Osteocyte (in vitro differentiated cells): ENCODE data around the gene TPCN1. TPM values are rescaled to one million over a fixed set of nuclear protein-coding genes. Genes with fewer than 3 reads are reported as not detected.

ENCODE experiments used
- DNase-seq: peaks from one replicate; pipeline ENCODE4 v3.0.0; 2021; ENCODE audit warnings: mixed read lengths; ENCODE audit not compliant: unreplicated experiment; ENCODE audit errors: extremely low spot score
- H3K27ac Mint-ChIP-seq: one replicate; pipeline ENCODE4 v1.8.0; 2021; ENCODE audit warnings: mild to moderate bottlenecking, mixed read lengths; ENCODE audit not compliant: unreplicated experiment
- H3K27me3 Mint-ChIP-seq: one replicate; pipeline ENCODE4 v1.8.0; 2021; ENCODE audit warnings: mixed read lengths; ENCODE audit not compliant: unreplicated experiment
- H3K36me3 Mint-ChIP-seq: one replicate; pipeline ENCODE4 v1.8.0; 2021; ENCODE audit warnings: mixed read lengths; ENCODE audit not compliant: unreplicated experiment
- H3K4me1 Mint-ChIP-seq: one replicate; pipeline ENCODE4 v1.8.0; 2021; ENCODE audit warnings: mixed read lengths; ENCODE audit not compliant: unreplicated experiment
- H3K4me3 Mint-ChIP-seq: one replicate; pipeline ENCODE4 v1.8.0; 2021; ENCODE audit warnings: mild to moderate bottlenecking, moderate library complexity, mixed read lengths; ENCODE audit not compliant: unreplicated experiment
- H3K9me3 Mint-ChIP-seq: one replicate; pipeline ENCODE4 v1.8.0; 2021; ENCODE audit warnings: mixed read lengths; ENCODE audit not compliant: unreplicated experiment
- CTCF ChIP-seq: fragments of 200-600 bp; sonication (generic); IDR thresholded peaks from 2 replicates; pipeline ENCODE4 v1.5.0; 2021; ENCODE audit warnings: antibody characterized with exemption, mild to moderate bottlenecking, moderate library complexity
- total RNA-seq: library from RNA; stranded (reverse); gene quantifications from 2 replicates; pipeline ENCODE4 v1.2.1, GENCODE V29; 2021

Gene TPCN1
- total RNA-seq, 1 donor from 2014 or later: 80.6 TPM

DNA sequence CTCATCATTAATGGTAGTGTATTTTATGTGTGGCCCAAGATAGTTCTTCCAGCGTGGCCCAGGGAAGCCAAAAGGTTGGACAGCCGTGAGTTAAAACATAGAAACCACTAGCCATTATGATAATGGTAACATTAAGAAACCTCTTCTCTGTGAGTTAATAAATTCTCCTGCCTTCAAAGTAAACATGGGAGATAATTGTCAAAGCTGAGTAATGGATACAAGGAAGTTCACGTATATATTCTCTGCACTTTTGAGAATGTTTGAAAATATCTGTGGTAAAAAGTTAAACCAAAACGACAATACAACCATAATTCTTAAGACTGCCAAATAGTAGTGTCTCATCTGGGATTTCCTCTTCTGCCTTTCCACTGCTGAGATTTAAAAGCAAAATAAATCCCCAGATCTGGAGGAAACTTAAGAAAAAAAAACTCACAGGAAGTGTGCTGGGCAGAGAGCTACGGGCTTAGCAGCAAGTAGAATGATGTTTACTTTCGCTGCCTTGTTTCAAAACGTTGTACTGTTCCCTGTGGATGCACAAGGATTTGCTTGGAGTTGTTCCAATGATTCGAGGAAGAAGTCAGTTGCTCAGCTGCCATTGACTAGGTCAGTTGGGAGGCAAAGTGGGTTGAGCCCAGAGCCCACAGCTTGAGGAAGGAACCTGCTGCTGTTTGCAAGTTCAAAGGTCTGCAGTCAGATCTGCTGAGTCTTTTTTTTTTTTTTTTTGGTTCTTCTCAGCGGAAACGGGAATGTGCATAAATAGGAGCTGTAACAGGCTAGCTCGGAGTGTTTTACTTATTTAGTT lies 1.7 kb downstream of the TPCN1 start:
- no peak for TF ChIP-seq CTCF

DNA sequence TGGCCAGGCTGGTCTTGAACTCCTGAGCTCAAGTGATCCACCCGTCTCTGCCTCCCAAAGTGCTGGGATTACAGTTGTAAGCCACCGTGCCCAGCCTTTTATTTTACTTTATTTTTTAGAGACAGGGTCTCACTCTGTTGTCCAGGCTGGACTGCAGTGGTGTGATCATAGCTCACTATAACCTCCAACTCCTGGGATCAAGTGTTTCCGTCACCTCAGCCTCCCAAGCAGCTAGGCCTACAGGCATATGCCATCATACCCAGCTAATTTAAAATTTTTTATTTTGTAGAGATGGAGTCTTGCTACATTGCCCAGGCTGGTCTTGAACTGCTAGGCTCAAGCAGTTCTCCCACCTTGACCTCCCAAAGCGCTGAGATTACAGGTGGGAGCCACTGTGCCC lies 3.7 kb downstream of the TPCN1 start:
- H3K27ac Mint-ChIP-seq: no peak overlapping the region
- no peaks in the 10 kb centered on the region for H3K9me3 Mint-ChIP-seq
- H3K27me3 Mint-ChIP-seq: no peaks in the 10 kb centered on the region
- peaks cover 12% of the 10 kb centered on the region for H3K36me3 Mint-ChIP-seq
- H3K4me1 Mint-ChIP-seq: peaks cover 29% of the 10 kb centered on the region
- H3K4me3 Mint-ChIP-seq: no peak overlapping the region
- no peak for DNase-seq
- no peak for TF ChIP-seq CTCF

More for the DNA sequence above, 1.7 kb downstream of the TPCN1 start:
- Mint-ChIP-seq H3K36me3 (peaks cover 8% of the 10 kb centered on the region), H3K4me1 (peaks cover 29% of the 10 kb centered on the region), H3K4me3 (peak overlapping the region; percentile 77), H3K27me3 (no peaks in the 10 kb centered on the region), H3K27ac (peak overlapping the region; percentile 94), H3K9me3 (no peaks in the 10 kb centered on the region)
- no peak for DNase-seq

DNA sequence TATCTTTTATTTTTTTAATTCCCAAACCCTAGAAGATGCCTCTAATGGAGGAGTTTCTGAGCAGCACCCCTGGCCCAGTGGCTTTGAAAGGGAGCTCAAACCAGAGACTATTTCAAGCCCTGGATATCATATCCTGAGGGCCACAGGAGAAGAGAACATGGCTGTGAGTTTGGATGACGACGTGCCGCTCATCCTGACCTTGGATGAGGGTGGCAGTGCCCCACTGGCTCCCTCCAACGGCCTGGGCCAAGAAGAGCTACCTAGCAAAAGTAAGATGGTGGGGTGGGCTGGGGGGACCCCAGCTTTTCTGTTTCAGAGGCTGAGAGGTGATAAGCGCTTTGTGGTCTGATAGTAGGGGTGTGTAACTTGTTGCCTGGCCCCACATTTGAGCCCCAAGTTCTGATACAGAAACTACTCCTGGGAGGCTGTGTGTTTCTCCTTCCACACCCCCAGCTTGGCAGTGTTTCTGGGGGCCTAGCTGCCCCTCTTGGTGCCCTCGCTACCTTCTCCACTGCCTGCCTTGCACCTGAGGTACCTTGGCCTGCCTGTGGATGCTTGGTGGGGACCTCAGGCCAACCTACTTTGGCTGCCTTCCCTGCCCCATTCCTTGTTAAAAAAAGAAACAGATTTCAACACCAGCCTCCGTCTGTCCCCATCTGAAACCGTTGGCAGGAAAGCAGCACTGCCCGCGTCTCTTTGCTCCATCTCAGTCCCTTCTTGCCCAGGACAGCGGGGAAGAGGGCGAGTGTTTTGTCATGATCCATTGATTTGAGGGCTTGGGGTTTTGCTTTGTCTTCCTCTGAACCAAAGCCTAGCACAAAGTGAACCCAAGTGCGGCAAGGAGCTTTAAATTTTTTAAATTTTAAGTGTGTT lies 5.7 kb downstream of the TPCN1 start:
- Mint-ChIP-seq H3K9me3 (no peaks in the 10 kb centered on the region), H3K27ac (no peak overlapping the region), H3K4me3 (no peak overlapping the region), H3K4me1 (peaks cover 35% of the 10 kb centered on the region), H3K27me3 (no peaks in the 10 kb centered on the region), H3K36me3 (peaks cover 19% of the 10 kb centered on the region)
- no peak for TF ChIP-seq CTCF
- no peak for DNase-seq

DNA sequence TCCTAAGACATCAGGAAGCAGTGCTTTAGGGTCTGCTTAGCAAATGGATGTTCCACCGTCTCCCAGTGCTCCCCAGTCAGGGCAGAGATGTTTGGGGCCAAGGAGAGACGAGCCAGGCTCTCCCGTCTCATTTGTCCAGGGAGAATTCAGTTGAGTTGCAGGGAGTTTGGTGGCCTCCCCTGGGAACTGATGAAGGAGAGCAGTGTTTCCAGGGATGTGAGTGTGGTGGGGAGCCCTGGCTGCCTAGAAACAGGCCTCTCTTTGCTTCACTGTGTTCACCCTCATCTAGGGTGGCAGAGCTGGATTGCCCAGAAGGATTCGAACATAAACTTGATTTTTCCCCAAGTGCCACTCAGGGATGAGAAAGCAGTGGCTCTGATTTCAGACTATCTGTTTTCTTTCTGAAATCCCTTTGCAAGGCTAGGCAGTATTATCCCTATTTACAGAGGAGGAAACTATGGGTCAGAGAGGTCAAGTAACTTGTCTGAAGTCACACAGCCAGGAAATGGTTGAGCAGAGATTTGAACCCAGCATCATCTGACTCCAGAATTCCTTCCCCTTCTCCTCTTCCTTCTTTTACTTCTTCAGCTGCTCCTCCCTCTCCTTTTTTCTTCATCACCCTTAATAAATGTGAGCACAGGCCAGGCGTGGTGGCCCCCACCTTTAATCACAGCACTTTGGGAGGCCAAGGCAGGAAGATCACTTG lies 6.6 kb downstream of the TPCN1 start:
- TF ChIP-seq CTCF: no peak
- H3K4me1 Mint-ChIP-seq: peaks cover 35% of the 10 kb centered on the region

More for the DNA sequence above, 6.6 kb downstream of the TPCN1 start:
- Mint-ChIP-seq H3K27ac (peak overlapping the region; percentile 38), H3K4me3 (no peak overlapping the region), H3K9me3 (no peaks in the 10 kb centered on the region), H3K27me3 (no peaks in the 10 kb centered on the region), H3K36me3 (peaks cover 22% of the 10 kb centered on the region)
- no peak for DNase-seq
